PC-3 (cell line): ENCODE results near the gene SRM.

Experiments
- CTCF ChIP-seq: fragments of 300-600 bp; sonication (generic); conservative IDR thresholded peaks from 2 replicates; pipeline ENCODE4 v1.5.1; 2017; ENCODE audit warnings: antibody characterized with exemption, low read depth, mild to moderate bottlenecking, low read length
- EZH2 ChIP-seq: fragments of 300-600 bp; sonication (generic); IDR thresholded peaks from one replicate; pipeline ENCODE4 v1.6.1; 2017; ENCODE audit warnings: antibody characterized with exemption, mild to moderate bottlenecking, low read length; ENCODE audit not compliant: unreplicated experiment
- EZH2phosphoT487 ChIP-seq: fragments of 300-600 bp; sonication (generic); IDR thresholded peaks from 2 replicates; pipeline ENCODE4 v1.6.1; 2018; ENCODE audit warnings: mild to moderate bottlenecking, antibody characterized with exemption, low read length, borderline replicate concordance

GRCh38 chr1:11046270-11046566 is 13.6 kb downstream of the SRM start:
- TF ChIP-seq EZH2 (no peak), CTCF (no peak), EZH2phosphoT487 (no peak)
